ENCODE measurements around the gene TNK2. TPM values are rescaled to one million over a fixed set of nuclear protein-coding genes. Genes with fewer than 3 reads are reported as not detected.

The TNK2 gene
- total RNA-seq, 1 experiment from 2014 or later = 55.1 TPM

- Histone ChIP-seq H3K4me2 (ENCODE audit: low read length) (no peak overlapping the region), H3K36me3 (ENCODE audit: control insufficient read depth in 1 of 2, insufficient read depth in 2 of 2, low read length in 2 of 2) (no peaks in the 10 kb centered on the region), H2AFZ (ENCODE audit: low read depth, low read length, poor library complexity, severe bottlenecking) (no peak overlapping the region), H3K27ac (ENCODE audit: low read depth, low read length) (no peak overlapping the region), H3K27me3 (ENCODE audit: insufficient read depth, low read length) (no peaks in the 10 kb centered on the region), H3K4me1 (ENCODE audit: control insufficient read depth in 1 of 2, insufficient read depth in 2 of 2, low read length in 2 of 2) (peaks cover 7 to 21% of the 10 kb centered on the region in 2 experiments), H3K79me2 (ENCODE audit: insufficient read depth, low read length) (no peaks in the 10 kb centered on the region), H4K20me1 (ENCODE audit: insufficient read depth) (no peaks in the 10 kb centered on the region), H3K9me2 (ENCODE audit: insufficient read depth) (no peaks in the 10 kb centered on the region), H3K9me3 (ENCODE audit: control insufficient read depth in 1 of 2, insufficient read depth in 1 of 2, low read depth in 1 of 2, low read length in 2 of 2) (no peaks in the 10 kb centered on the region), H3K9ac (ENCODE audit: low read length) (no peak overlapping the region), H3K4me3 (replicated peaks in 1 of 2; ENCODE audit: low read depth in 1 of 2, low read length in 2 of 2) (no peak overlapping the region)
- ChIA-PET POLR2A (no interaction called here), CTCF (no interaction called here), RAD21 (ENCODE audit: low non-redundant PET in 1 of 2, low total read pairs in 2 of 2, uncharacterized antibody in 2 of 2, unreplicated experiment in 2 of 2) (no interaction called here)
- intact Hi-C loops (cut with micrococcal nuclease) = no loop called here
- TF ChIP-seq TCF7L2 (IDR thresholded peaks at IDR 0.05; ENCODE audit: borderline replicate concordance, extremely low read depth, insufficient read depth, insufficient read length) = no peak
- TF ChIP-seq SRF (IDR thresholded peaks at IDR 0.05; ENCODE audit: low read depth) = no peak
- DNase-seq (ENCODE audit: low read depth, low spot score) = no peak
- BruUV-seq (replicated peaks) = no TSS peak
- ATAC-seq = no peak
Measured at GRCh38 chr3:195813916-195814640, 94.3 kb downstream of the TNK2 start.

Small RNA genes lying within 50 kb of the gene (microRNA-seq; reads per million reads assigned to microRNA genes)
- not detected for gene MIR6829 (ENCODE audit: borderline number of aligned reads)

Other genes with a start within 250 kb of the TNK2 start
- gene MUC20, start 187.6 kb downstream of the TNK2 start, total RNA-seq (2021; ENCODE audit: unreplicated experiment) = 2.4 TPM
- 0.64 TPM for gene MUC4, start 96.6 kb downstream of the TNK2 start, total RNA-seq (2021; ENCODE audit: unreplicated experiment)
- 261 TPM for gene TFRC, start 173.5 kb upstream of the TNK2 start, total RNA-seq (2021; ENCODE audit: unreplicated experiment)

Data from HCT116 (cell line).